Measurements from ENCODE around the gene SREK1.

- TF ChIP-seq CTCF (IDR thresholded peaks at IDR 0.05): no peak
- TF ChIP-seq EP300 (IDR thresholded peaks at IDR 0.05): no peak
- TF ChIP-seq POLR2A (IDR thresholded peaks at IDR 0.05; ENCODE audit: low read depth): no peak
- TF ChIP-seq POLR2AphosphoS5 (IDR thresholded peaks at IDR 0.05): no peak
These were observed 80.2 kb downstream of the SREK1 start for GRCh38 chr5:66224274-66224673.

All from esophagus muscularis mucosa (tissue), 4 donors.